SH-SY5Y (cell line): ENCODE results near the gene NUP155.

Experiments
- GATA2 ChIP-seq: IDR thresholded peaks from 2 replicates; pipeline ENCODE4 v1.6.1; 2011; ENCODE audit warnings: mild to moderate bottlenecking, low read depth, low read length
- GATA3 ChIP-seq: IDR thresholded peaks from 2 replicates; pipeline ENCODE4 v1.6.1; 2011; ENCODE audit warnings: low read depth, mild to moderate bottlenecking, low read length, moderate library complexity

DNA sequence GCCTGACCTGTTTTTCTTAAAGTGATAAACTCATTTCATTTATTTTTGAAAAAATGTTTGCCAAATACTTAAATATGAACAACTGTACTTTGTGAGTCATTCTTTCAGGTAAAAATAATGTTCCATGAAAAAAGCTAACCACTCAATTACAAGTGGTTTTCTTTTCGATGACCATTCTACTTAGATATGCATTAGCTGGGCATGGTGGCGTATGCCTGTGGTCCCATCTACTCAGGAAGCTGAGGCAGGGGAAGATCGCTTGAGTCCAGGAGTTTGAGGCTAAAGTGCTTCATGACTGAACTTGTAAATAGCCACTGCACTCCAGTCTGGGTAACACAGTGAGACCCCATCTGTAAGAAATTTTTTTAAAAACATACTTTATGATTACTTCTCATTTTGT lies 4.2 kb upstream of the NUP155 start:
- TF ChIP-seq GATA2 = no peak
- no peak for TF ChIP-seq GATA3
